ENCODE measurements around the gene SARS2.
A peak's percentile ranks its signal among the peaks of the same experiment; 100 is the strongest.

The SARS2 gene

DNA sequence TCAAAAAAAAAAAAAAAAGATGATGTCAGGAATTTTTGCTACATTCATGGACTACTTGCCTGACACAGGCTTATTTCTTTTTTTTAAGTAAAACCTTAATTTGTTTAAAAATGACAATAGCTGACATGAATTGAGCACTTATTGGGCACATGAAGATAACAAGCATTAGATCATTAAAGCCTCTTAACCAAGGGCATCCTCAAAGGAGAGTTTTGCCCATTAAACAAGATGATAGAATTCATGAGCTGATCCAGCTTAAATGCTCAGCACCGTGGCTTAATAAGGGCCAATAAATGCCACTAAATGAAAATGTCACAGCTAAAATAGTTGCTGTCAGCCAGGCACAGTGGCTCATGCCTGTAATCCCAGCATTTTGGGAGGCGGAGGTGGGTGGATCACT, 25.7 kb upstream of the SARS2 start:
- Histone ChIP-seq H3K4me1 (ENCODE audit: insufficient read depth, insufficient read length) (no peaks in the 10 kb centered on the region), H3K9me3 (ENCODE audit: insufficient read depth, low read length) (peaks cover 16% of the 10 kb centered on the region; the same call in 1 of the 2 replicates), H3K4me3 (ENCODE audit: insufficient read length, low read depth) (no peak overlapping the region), H3K36me3 (ENCODE audit: insufficient read depth, insufficient read length, low read length) (peaks cover 5% of the 10 kb centered on the region), H3K27me3 (ENCODE audit: insufficient read depth, insufficient read length) (no peaks in the 10 kb centered on the region), H3K9ac (ENCODE audit: insufficient read length, low read depth) (no peak overlapping the region)
- TF ChIP-seq YY1 (IDR thresholded peaks at IDR 0.05; ENCODE audit: insufficient read depth, insufficient read length) (no peak), SUZ12 (IDR thresholded peaks at IDR 0.05; ENCODE audit: extremely low read depth, insufficient read depth, insufficient read length) (no peak), ZNF274 (IDR thresholded peaks at IDR 0.05; ENCODE audit: low read depth, low read length) (no peak)
- no peak for DNase-seq (ENCODE audit: low read depth, low spot score)

DNA sequence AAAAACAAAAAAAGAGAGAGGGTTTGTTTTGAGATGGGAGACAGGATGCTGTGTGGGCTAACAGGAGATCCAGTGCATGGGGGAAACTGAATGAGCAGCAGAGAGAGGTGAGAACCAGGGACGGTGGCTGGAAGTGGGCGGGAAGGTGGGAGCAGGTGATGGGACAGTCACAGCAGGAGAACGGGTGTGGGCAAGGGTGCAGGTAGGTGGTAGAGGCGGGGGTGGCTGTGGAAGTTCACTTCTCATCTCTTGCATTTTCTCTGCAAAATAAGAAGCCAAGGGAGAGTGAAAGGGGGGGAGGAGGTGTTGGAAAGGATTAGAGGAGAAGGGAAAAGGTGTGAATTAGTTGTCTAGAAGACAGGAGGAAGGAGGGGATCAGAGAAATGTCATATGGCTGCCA, 23.1 kb upstream of the SARS2 start:
- TF ChIP-seq ZNF274 (IDR thresholded peaks at IDR 0.05; ENCODE audit: low read depth, low read length) (no peak), SUZ12 (IDR thresholded peaks at IDR 0.05; ENCODE audit: extremely low read depth, insufficient read depth, insufficient read length) (no peak), YY1 (IDR thresholded peaks at IDR 0.05; ENCODE audit: insufficient read depth, insufficient read length) (no peak)
- H3K9ac ChIP-seq (ENCODE audit: insufficient read length, low read depth) = no peak overlapping the region
- no peak overlapping the region for H3K4me3 ChIP-seq (ENCODE audit: insufficient read length, low read depth)
- no peaks in the 10 kb centered on the region for H3K27me3 ChIP-seq (ENCODE audit: insufficient read depth, insufficient read length)
- peaks cover 6% of the 10 kb centered on the region for H3K36me3 ChIP-seq (ENCODE audit: insufficient read depth, insufficient read length, low read length)
- peaks cover 10% of the 10 kb centered on the region; the same call in 1 of the 2 replicates for H3K9me3 ChIP-seq (ENCODE audit: insufficient read depth, low read length)
- H3K4me1 ChIP-seq (ENCODE audit: insufficient read depth, insufficient read length) = peaks cover 3% of the 10 kb centered on the region
- DNase-seq (ENCODE audit: low read depth, low spot score) = no peak

DNA sequence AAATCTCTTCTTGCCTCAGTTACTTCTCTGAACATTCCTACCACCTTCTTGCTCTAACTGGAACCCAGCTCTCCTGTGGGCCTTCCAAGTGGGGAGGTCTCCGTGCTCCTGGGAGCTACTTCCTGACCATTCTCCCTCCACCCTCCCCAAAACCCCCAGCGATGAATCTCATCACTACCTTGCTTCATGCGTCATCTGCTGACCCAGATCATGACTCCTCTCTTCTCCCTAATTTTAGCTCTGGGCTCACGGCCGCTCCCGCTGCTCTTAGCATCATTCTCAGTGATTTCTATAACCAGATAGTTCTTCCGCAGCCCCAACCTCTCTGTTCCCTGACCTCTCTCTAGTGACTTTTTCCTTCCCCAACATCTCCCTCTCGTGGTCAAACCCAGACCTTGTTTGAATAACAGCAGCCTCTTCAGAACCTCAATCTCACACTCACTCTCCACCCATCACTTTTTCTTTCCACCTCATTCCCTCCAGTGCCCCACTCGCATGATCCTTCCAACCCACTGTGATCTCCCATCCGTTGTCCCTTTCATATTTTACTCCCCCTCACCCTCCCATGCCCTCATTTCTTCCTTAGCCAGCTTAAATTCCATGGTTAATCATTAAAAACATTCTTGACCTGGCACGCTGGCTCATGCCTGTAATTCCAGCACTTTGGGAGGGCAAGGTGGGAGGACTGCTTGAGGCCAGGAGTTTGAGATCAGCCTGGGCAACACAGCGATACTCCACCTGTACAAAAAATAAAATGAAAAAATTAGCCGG, 22.0 kb upstream of the SARS2 start:
- no peak overlapping the region for H3K9ac ChIP-seq (ENCODE audit: insufficient read length, low read depth)
- no peak for DNase-seq (ENCODE audit: low read depth, low spot score)
- no peaks in the 10 kb centered on the region for H3K27me3 ChIP-seq (ENCODE audit: insufficient read depth, insufficient read length)
- no peak overlapping the region for H3K4me3 ChIP-seq (ENCODE audit: insufficient read length, low read depth)
- TF ChIP-seq ZNF274 (IDR thresholded peaks at IDR 0.05; ENCODE audit: low read depth, low read length) = no peak
- TF ChIP-seq YY1 (IDR thresholded peaks at IDR 0.05; ENCODE audit: insufficient read depth, insufficient read length) = no peak
- TF ChIP-seq SUZ12 (IDR thresholded peaks at IDR 0.05; ENCODE audit: extremely low read depth, insufficient read depth, insufficient read length) = no peak
- no peaks in the 10 kb centered on the region for H3K9me3 ChIP-seq (ENCODE audit: insufficient read depth, low read length)
- peaks cover 11% of the 10 kb centered on the region for H3K36me3 ChIP-seq (ENCODE audit: insufficient read depth, insufficient read length, low read length)
- peaks cover 3% of the 10 kb centered on the region for H3K4me1 ChIP-seq (ENCODE audit: insufficient read depth, insufficient read length)

DNA sequence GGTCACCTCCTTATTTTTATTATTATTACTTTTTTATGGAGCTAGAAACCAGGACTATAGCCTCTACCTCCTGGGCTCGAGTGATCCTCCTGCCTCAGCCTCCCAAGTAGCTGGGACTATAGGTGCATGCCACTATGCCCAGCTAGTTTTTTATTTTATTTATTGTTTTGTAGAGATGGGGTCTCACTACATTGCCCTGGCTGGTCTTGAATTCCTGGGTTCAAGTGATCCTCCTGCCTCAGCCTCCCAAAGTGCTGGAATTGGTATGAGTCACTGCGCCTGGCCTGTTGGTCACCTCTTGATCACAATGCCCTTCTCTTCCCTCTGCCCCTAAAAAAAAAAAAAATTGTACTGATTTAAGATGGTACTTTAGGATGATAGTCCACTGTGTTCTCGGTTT, 20.6 kb upstream of the SARS2 start:
- Histone ChIP-seq H3K9ac (ENCODE audit: insufficient read length, low read depth) (no peak overlapping the region), H3K27me3 (ENCODE audit: insufficient read depth, insufficient read length) (no peaks in the 10 kb centered on the region), H3K36me3 (ENCODE audit: insufficient read depth, insufficient read length, low read length) (peaks cover 19% of the 10 kb centered on the region), H3K4me3 (ENCODE audit: insufficient read length, low read depth) (no peak overlapping the region), H3K9me3 (ENCODE audit: insufficient read depth, low read length) (no peaks in the 10 kb centered on the region), H3K4me1 (ENCODE audit: insufficient read depth, insufficient read length) (peaks cover 3% of the 10 kb centered on the region)
- DNase-seq (ENCODE audit: low read depth, low spot score) = no peak
- no peak for TF ChIP-seq YY1 (IDR thresholded peaks at IDR 0.05; ENCODE audit: insufficient read depth, insufficient read length)
- TF ChIP-seq SUZ12 (IDR thresholded peaks at IDR 0.05; ENCODE audit: extremely low read depth, insufficient read depth, insufficient read length) = no peak
- no peak for TF ChIP-seq ZNF274 (IDR thresholded peaks at IDR 0.05; ENCODE audit: low read depth, low read length)

DNA sequence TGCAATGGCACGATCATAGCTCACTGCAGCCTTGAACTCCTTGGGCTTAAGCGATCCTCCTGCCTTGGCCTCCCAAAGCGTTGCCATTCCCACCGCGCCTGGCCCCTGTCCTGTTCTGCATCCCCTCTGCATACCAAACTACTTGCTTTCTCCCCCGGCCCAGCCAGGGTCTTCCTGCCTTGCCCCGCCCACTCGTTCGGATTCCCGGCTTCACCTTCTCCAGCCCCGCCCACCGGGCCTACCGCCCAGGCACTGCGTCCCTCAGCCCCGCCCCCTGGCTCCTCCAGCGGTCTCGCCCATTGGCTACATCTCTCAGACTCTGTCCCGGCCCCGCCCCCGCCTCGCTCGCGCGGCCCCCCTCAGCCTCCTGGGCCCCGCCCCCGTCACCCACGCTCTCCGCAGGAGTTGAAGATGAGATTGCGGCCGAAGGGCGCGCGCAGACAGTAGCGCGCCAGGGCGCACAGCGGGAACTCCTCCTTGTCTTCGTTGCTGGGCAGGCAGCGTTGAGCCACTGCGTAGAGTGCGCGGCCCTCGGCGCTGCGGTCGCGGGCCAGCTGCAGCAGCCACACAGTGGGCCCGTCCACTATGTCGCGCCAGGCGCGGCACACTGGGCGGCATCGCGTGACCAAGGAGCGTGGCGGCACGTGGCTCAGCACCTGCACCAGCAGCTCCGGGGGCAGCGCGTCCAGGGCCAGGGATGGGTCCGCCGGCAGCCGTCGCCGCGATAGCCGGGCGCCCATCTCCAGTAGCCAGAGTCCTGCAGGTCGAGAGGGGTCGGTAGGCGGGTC, 19.2 kb upstream of the SARS2 start:
- Histone ChIP-seq H3K9me3 (ENCODE audit: insufficient read depth, low read length) (no peaks in the 10 kb centered on the region; the same call in 1 of the 2 replicates), H3K27me3 (ENCODE audit: insufficient read depth, insufficient read length) (no peaks in the 10 kb centered on the region), H3K4me1 (ENCODE audit: insufficient read depth, insufficient read length) (peaks cover 3% of the 10 kb centered on the region), H3K9ac (ENCODE audit: insufficient read length, low read depth) (peak overlapping the region; percentile 82), H3K36me3 (ENCODE audit: insufficient read depth, insufficient read length, low read length) (peaks cover 31% of the 10 kb centered on the region), H3K4me3 (ENCODE audit: insufficient read length, low read depth) (peak overlapping the region; percentile 36)
- TF ChIP-seq ZNF274 (IDR thresholded peaks at IDR 0.05; ENCODE audit: low read depth, low read length) (no peak), SUZ12 (IDR thresholded peaks at IDR 0.05; ENCODE audit: extremely low read depth, insufficient read depth, insufficient read length) (no peak), YY1 (IDR thresholded peaks at IDR 0.05; ENCODE audit: insufficient read depth, insufficient read length) (no peak)
- peak; percentile 74 for DNase-seq (ENCODE audit: low read depth, low spot score)

DNA sequence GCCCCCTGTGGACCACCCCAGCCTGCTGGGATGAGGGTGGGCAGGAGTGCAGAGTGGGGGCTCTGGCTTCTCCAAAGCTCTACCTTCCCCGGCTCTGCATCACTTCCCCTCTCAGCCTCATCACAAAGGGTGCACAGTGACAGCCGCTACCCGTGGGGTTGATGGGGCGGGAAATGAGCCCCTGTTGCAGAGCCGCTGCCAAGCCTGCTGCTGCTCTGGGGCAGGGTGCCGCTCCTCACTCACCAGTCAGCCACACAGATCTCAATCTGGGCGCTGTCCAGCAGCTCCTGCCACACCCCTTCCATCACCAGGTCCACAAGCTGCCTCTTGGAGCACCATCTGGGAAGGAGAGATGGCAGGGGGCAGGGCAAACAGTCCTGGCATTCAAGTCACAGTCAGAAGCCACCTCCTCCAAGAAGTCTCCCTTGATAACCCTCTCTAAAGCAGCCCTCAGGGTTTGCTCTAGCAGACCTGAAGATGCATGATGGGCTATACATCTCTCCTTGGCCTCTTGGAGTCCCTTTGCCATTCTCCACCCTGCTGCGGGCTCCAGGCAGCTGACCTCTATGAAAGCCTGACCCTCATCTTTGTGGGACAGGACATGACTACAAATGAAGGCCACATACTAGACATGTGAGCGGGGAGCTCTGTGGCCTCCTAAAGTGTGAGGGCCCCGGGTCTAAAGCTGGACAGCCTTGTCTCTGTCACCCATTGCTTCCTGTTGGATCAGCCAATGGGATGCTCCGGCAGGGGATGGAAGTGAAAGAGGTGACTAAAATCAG, 15.9 kb upstream of the SARS2 start:
- Histone ChIP-seq H3K36me3 (ENCODE audit: insufficient read depth, insufficient read length, low read length) (peaks cover 46% of the 10 kb centered on the region), H3K27me3 (ENCODE audit: insufficient read depth, insufficient read length) (no peaks in the 10 kb centered on the region), H3K9me3 (ENCODE audit: insufficient read depth, low read length) (no peaks in the 10 kb centered on the region; the same call in 1 of the 2 replicates), H3K4me3 (ENCODE audit: insufficient read length, low read depth) (no peak overlapping the region), H3K4me1 (ENCODE audit: insufficient read depth, insufficient read length) (peaks cover 3% of the 10 kb centered on the region), H3K9ac (ENCODE audit: insufficient read length, low read depth) (no peak overlapping the region)
- no peak for DNase-seq (ENCODE audit: low read depth, low spot score)
- TF ChIP-seq ZNF274 (IDR thresholded peaks at IDR 0.05; ENCODE audit: low read depth, low read length) = no peak
- TF ChIP-seq YY1 (IDR thresholded peaks at IDR 0.05; ENCODE audit: insufficient read depth, insufficient read length) = no peak
- TF ChIP-seq SUZ12 (IDR thresholded peaks at IDR 0.05; ENCODE audit: extremely low read depth, insufficient read depth, insufficient read length) = no peak
